Superior temporal gyrus (tissue), 1 donor: ENCODE data around the gene CLRN1.

ENCODE experiments used
- DNase-seq: peaks from one replicate; pipeline ENCODE4 v3.0.0-alpha.2; 2016; ENCODE audit errors: extremely low spot score

CLRN1 gene

DNA sequence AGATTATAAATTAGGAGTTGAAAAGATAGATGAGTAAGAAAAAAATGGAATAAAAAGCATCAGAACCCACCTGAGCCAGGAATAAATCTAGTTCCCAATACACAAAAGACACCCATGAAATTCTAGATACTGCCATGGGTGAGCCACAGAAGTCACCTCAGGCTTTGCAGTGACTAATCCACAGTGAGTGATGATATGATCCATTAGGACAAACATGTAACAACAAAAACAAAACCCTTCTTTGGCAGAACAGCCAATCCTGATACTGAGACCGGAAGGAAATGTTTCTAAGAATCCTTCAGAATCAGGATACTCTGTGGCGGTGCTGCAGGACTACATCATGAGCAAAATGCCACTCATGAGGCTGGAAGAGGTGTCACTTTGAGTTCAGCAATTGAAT lies 52.3 kb downstream of the CLRN1 start:
- DNase-seq: no peak

DNA sequence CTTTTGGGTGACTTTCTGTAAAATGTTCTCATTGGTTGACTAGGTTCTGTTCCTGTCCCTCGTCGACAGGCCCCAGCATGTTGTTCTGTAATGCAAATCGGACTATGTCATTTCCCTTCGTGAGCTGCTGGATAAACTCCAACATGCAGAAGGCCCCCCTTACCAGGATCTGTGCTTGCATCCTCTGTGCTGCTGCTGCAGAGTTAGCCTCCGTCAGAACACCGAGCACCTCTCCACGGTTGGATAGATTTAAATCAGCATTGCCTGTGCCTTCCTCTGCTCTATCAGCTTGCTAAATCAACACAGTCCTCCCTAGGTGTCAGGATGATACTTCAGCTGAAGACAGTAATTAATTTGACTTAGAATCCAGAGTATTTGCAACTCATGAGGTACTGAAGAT lies 54.6 kb downstream of the CLRN1 start:
- DNase-seq: no peak

DNA sequence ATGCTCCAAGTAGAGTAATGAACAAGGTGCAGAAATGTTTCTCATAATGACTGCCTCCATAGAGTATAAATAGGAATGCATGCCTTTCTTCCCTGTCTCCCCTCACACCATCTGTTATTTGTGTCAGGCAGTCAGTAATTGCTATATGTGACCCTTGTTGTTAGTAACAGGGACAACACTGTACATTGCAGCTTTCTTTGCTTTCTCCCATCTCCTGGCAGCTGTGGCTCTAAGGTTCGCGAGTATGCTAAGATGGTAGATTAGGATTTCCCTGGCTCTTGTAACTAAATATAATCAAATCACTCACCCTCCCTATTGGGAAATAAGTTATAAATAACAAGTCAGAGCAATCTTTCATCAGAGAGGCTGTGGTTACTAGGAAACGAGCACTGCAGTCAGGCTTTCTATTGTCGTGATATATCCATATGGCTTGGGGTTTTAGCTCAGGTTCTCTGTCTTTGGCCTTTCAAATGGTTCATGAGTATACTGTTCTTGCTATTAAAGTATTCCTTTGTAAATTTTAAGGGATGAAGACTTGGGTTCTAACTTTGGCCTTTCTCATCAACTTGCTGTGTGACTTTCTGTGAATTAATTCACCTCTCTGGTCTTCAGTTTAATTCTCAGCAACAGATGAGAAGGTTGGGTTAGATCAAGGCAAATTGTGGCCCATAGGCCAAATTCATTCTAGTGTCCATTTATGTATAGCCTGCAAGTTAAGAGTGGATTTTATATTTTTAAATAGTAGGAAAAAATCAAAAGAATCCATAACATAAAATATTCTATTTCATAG lies 59.2 kb downstream of the CLRN1 start:
- no peak for DNase-seq

DNA sequence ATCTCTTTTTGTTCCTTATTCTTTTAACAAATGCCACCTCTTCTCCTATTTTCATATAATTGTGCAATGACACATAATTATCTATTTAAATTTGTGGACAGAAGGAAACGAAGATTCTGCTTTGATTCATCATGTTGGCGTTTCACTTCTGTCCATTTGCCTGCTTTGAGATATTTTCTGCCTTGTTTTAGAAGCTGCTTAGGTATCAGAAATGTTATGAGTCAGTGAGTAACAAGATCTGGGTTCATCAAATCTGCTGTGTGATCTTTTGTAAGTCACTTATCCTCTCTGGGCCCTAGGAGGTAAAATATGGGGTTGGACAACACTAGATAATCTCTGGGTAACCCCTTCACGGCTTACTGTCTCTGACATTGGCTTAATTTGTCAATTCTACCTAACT lies 60.0 kb downstream of the CLRN1 start:
- DNase-seq: no peak

DNA sequence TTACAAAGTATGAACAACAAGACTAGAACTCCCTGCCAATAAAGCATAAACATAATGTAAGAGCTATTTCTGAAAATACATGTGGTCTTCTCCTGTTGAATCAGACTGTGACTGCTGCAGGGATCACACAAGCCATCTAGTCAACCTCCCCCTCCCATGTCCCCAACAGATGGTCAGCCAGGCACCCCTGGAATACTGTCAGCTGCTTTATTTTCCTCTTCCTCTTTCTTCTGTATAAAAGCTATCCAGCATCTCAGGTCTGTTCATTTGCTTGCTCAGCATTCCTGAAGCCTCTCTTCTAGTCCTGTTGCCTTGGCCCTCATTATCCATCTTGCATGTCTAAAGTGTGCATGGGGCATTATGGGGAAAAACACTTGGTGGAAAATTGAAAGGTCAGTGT lies 60.8 kb downstream of the CLRN1 start:
- DNase-seq: no peak

DNA sequence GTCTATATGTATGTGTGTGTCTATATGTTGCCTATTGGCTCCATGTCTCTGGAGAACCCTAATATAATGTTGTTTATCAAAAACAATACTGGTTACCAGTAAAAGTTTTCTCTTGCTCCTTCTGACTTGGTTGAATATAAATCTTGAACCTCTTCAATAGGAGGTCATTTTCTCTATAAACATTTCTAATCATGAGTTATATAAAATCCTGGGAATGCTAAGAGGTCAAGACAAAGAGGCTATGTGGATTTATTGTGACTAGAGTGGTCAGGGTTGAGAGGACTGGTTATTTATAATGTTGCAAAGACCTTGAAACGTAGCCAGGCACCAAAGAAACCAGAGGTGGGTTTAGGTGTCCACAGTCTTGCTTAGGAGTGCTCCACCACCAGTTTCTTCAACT lies 66.1 kb downstream of the CLRN1 start:
- no peak for DNase-seq

DNA sequence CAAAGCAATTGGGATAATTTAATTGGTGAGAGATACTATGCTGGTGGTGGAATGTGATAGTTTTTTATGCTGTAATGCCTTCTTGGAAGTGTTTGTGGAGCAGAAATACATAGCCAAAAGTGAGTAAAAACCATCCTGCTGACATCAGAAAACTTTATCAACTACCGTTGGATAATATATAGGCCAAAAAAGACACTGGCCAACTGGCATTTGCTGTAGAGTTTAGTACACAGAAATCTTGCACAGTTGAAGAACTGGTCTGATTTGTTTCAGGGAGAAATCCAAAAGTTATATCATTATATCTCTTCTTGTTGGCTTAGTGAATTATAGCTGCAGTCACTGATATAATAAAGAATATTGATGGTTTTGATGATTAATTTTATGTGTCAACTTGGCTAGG lies 66.8 kb downstream of the CLRN1 start:
- no peak for DNase-seq

DNA sequence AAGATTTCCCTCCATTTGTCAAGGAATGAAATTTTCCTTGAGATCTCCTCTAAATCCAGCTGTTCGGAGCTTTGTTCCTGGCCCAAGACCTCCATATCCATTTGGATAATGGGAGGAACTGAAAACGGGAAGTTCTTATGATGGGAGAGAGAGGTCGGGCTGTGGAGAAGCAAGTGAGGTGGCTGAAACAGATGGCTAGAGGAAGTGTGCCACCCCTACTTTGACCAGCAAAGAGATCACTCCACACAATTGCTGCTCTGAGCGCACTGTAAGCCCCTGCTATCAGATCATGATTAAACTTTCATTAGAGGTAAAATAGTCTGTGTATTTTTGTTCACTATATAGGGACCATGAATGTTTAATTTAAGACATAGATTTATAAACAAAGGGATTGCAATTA lies 67.2 kb downstream of the CLRN1 start, which contains the start of gene MINDY4B:
Gene MINDY4B (minus strand): TSS at position 101 of the 400 bp plus-strand sequence. CDS start 0 bp downstream, at position 101.
- DNase-seq: no peak

DNA sequence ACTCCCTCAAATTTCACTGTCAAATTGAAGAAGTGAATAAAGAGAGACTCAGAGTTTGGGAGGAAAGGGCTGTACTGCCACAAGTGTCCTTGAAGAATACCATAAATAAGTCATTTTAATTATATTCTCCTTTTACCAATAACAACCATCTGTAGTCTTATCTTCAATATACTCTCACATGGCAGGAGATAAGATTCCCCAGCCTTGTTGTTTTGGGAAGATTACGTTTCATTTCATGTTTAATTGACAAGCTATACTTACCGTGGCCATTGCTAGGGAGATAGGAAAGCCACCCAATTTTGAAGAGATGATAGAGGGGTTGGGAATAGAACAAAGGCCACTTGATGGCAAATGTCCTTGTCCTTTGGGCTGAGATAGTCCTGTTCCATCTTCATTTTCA lies 69.5 kb downstream of the CLRN1 start:
- DNase-seq: no peak

DNA sequence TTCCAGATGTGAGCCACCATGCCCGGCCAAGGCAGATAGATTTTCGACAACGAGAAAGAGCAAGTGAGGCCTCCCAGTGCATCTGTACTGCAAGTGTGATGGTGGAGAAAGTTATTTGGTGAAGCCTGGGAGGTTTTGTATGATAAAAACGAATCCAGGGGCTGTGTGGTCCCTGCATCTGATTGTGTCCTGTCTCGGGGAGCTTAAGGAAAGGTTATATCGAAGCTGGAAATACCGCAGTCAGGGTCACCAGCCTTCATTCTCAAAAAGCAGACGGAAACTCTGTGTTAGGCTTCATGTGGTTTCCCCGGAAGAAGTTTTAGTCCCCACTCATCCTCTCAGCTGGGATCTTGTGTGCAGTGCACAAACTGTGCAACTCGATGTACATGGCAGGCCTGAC lies 70.7 kb downstream of the CLRN1 start:
- no peak for DNase-seq

DNA sequence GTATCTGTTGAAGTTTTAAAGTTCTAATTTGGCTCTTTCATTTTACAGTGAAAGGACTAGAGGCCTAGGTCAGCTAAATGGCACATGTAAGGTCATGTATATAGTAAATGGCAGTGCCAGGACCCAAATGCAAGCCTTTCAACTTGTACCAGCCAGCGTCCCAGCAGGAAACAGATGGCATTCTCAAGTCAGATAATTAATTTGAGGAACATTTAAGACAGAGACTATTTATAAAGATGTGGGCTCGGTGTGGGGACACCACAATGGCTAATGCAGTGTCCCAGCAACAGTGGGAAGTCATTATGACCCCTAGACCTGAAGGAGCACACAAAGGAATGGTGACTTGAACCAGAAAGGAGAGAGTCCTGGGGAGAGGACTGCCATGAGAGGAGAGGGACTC lies 73.4 kb downstream of the CLRN1 start:
- DNase-seq: no peak

DNA sequence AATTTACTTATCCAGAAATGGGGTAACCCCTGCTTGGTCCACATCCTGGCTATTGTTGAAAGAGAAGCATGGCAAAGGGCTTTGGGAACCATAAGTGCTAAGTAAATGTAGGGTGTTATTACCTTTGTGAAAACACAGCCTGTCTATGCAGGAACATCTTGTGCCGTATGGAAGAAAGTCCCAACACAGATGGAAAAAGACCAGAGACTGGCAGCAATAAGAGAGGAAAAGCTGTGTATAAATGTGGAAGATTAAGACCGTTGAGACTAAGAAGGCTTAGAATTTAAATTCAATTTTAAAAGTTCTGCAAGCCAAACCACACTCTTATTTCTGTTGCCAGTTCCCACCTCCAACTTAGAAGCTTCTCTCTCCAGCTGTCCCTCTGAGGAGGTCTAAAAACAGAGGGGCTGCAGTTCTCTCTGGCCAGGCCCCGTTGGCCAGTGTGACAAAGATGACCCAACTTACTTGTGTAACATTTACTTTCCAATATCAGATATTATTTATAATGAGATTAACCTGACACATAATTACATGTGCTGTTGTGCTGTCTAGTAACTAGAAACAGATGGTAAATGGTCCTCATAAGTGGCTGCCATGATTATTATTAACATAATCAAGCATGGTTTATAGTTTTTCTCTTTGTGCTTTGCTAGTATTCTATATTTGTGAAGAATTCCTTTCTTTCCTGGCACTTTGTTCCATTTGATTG lies 74.3 kb downstream of the CLRN1 start:
- no peak for DNase-seq

DNA sequence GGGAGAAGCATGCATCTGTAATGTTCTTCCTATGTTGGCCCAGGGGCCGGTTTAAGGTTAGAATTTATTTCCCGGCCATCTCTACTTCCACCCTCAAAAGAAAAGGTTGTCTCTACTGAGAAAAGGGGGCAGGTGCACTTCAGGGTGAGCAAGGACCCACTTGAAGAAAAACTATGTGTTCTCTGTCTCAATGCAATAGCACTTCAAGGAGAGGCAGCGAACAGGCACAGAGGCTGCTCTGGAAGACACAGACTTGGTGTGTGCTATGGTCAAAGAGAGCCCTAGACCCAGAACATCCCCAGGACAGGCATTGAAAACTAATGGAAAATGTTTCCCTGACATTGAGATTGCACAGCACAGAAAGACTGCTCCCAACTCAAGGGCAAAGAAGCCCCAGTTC lies 74.9 kb downstream of the CLRN1 start:
- no peak for DNase-seq

DNA sequence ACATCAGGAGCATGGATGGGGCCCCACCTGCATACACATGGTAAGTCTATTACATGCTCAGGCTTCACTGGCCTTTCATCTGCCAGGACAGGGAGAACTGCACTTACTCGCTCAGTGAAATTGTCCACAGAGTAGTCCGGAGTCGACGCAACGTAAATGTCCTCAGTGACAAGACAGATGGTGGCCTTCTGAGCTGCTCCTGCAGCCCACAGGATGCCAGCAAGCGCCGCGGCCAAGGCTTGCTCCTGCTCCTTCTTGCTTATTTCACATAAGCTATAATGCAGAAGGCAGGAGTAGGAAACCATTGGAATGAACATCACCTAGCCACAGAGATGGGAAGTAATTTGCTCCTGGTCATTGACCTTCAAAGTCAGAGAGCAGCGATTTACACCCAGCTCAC lies 81.7 kb downstream of the CLRN1 start:
- no peak for DNase-seq

DNA sequence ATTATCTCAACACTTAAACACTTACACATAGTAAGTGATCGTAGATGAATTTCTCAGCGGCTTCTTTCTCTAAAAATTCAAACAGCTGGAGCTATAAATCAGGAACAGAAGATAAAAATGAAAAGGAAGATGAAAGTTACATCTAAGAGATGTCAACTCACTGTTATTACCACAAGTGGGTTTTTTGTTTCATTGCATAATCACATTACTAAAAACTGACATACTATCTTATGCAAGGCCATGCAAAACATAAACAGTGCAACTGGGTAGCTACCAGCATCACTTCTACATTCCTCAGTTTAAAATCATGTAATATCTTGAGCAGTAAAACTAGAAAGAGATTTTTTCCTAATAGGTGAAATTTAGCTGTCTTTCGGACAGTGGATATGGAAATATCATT lies 82.2 kb downstream of the CLRN1 start:
- DNase-seq: no peak

DNA sequence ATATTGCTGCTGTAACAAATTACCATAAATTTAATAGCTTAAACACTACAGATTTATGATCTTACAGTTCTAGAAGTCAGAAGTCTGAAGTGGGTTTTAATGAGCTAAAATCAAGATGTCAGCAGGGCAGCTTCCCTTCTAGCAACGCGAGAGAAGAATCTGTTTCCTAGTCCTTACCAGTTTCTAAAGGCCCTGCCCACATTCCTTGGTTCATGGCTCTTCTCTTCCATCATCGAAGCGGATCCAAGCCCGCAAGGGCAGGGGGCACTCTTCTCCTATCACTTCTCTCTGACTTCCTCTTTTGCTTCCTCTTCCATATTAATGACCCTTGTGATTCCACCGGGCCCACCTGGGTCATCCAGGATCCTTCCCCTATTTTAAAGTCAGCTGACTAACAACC lies 83.4 kb downstream of the CLRN1 start:
- DNase-seq: no peak

DNA sequence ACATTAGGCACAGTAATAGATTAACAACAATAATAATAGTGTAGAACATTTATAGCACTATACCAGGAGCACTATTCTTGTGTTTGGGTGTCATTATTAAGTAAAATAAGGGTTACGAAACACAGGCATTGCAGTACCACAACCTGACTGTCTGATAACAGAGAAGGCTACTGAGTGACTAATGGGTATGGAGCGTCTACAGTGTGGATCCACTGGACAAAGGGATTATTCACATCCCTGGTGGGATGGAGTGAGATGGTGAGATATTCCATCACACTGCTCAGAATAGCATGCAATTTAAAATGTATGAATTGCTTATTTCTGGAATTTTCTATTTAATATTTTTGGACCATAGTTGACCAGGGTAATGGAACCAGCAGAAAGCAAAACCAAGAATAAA lies 85.5 kb downstream of the CLRN1 start:
- no peak for DNase-seq

DNA sequence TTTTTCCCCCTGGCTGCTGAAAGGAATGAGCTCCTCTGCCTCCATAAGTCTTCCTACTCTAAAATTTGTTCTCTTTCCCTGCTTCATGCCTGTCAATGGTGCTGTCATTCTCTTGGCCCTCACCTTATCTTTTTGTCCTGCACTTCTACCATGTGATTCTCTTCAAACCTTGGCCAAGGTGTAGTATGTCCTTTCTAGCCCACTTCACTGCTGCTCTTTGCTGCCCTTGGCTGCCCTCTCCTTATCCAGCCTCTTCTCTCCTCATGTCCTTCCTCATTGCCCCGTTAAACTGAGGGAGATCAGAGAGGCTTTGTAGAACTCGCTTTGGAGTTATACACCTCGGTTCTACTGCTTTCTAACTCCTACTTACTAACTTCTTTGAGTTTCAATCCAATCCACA lies 87.0 kb downstream of the CLRN1 start:
- DNase-seq: no peak

DNA sequence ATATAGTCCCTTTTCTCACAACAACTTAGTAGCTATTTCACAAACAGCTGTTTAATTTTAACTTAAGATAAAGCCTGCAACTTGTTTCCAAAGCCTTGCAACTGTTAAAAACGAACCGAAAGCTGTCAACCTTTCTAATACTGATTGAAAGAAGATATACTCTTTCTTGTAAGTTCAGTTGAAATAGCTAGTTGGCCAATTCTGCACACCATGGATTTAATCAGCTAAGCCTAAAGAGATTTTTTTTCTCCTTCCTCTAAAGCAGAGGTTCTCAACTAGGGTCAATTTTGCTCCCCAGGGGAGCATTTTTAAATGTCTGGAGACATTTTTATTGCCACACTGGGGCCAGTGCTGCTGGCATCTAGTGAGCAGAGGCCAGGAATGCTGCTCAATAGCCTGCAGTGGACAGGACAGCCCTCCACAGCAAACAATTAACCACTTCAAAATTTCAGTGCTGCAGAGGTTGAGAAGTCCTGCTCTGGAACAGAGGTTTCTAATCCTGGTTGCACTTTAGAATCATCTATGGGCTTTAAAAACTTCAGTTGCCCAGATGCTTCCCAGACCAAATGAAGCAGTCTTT lies 93.4 kb downstream of the CLRN1 start:
- no peak for DNase-seq

DNA sequence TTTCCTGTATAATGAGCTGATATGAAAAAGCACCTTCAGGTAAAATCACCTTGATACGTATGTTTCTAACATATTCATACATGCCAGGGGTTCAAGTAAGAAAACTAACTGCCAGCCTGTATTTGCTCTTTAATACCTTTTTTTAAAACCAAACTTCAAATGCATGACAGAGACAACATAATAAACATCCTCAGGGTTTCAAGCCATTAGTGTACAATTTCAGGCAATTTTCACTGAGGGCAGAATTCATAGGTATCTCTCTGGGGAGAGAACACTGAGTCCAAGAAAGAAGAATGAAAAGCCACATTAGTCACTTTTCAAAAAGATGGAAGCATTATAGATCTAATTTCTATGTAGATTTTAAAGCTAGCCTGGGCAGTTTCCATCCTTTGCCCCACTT lies 94.2 kb downstream of the CLRN1 start:
- DNase-seq: no peak

DNA sequence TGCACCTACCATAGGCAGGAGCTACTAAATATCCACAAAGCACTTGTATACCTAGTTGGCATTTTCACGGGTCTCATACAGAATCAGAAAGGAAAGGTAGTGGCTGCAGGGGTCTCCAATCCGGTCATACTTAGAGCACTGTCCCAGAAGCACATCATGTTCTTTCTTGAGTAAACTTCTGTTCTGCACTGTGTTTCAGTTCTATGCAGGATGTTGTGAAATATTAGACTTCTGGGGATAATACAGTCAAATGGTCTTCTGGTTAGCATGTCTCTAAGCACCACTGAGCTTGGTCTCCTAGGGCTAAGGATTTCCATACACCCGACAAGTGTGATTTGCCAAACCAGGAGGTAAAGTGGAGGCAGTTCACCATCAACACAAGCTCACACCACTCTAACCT lies 95.2 kb downstream of the CLRN1 start:
- DNase-seq: no peak

DNA sequence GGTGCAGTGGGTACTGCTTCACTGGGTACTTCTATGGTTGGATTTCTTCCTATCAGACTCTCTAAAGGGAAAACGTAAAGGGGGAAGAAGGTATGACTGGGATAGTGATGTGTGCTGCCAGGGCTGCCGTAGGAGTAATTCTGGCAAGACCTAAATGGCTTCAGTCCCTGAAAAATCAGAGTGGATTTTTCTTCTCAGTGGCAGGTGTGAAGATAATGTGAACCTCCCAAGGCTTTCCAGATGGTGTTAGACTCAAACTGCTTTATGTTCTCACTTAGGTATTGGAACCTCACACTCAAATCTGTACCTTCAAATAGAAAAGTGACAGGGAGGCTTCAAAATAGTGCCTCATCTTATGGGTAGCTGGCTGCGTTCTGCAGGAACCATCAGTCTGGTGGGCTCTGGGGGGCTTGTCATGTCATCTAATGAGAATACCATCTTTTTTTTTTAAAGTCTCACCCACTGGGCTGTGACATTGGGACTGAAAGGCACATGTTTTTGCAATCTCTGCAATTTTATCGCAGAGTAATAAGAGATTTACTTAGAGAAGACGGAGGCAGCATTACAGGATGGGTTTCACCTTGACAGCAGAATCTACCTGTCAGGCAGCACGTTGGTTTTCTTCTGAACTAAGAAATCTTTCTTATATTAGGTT lies 95.8 kb downstream of the CLRN1 start:
- peak; percentile 63 for DNase-seq
